BLaER1 (cell line): ENCODE results near the gene UTP11.
"Not testable (repeated sequence)": the region's sequence is repeated elsewhere in the genome, so short reads cannot be mapped to it uniquely, and the experiment has no call there.

Experiments
- H3K27ac ChIP-seq: shearing (Covaris generic); formaldehyde crosslinking; 2 replicates; pipeline ENCODE4 v1.8.1; 2022
- H3K27me3 ChIP-seq: shearing (Covaris generic); formaldehyde crosslinking; 2 replicates; pipeline ENCODE4 v1.8.1; 2022
- H3K36me3 ChIP-seq: shearing (Covaris generic); formaldehyde crosslinking; 2 replicates; pipeline ENCODE4 v1.8.1; 2022
- H3K4me1 ChIP-seq: shearing (Covaris generic); formaldehyde crosslinking; 2 replicates; pipeline ENCODE4 v1.8.1; 2022
- H3K4me2 ChIP-seq: shearing (Covaris generic); formaldehyde crosslinking; 2 replicates; pipeline ENCODE4 v1.8.1; 2022
- H3K4me3 ChIP-seq: shearing (Covaris generic); formaldehyde crosslinking; 2 replicates; pipeline ENCODE4 v1.8.1; 2022
- H3K9ac ChIP-seq: shearing (Covaris generic); formaldehyde crosslinking; 2 replicates; pipeline ENCODE4 v1.8.1; 2022
- H3K9me3 ChIP-seq: shearing (Covaris generic); formaldehyde crosslinking; 2 replicates; pipeline ENCODE4 v1.8.1; 2022
- H4K20me1 ChIP-seq: shearing (Covaris generic); formaldehyde crosslinking; 2 replicates; pipeline ENCODE4 v1.8.1; 2022
- Cebpa-rat ChIP-seq: shearing (Covaris generic); IDR thresholded peaks from 2 replicates; pipeline ENCODE4 v1.8.1; 2022

Gene UTP11

GRCh38 chr1:38027201-38028104 is 14.9 kb downstream of the UTP11 start:
- no peaks in the 10 kb centered on the region for H3K9me3 ChIP-seq
- peaks cover 47% of the 10 kb centered on the region for H3K36me3 ChIP-seq
- H3K4me2 ChIP-seq, result peak overlapping the region; percentile 36
- no peaks in the 10 kb centered on the region for H3K27me3 ChIP-seq
- no peak overlapping the region for H3K4me3 ChIP-seq
- no peak overlapping the region for H3K27ac ChIP-seq
- TF ChIP-seq Cebpa-rat, result no peak
- peaks cover 53% of the 10 kb centered on the region for H3K4me1 ChIP-seq
- peaks cover 11% of the 10 kb centered on the region; the same call in 1 of the 2 replicates for H4K20me1 ChIP-seq
- H3K9ac ChIP-seq, result 0 out of 2 replicates have a peak overlapping the region, but pooled peaks have one; percentile 12

- TF ChIP-seq Cebpa-rat, result no peak
- peak overlapping the region; percentile 87; the same call in 1 of the 2 replicates for H3K4me2 ChIP-seq
- H4K20me1 ChIP-seq, result peaks cover 11% of the 10 kb centered on the region; the same call in 1 of the 2 replicates
- H3K27ac ChIP-seq, result no peak overlapping the region
- H3K36me3 ChIP-seq, result peaks cover 40% of the 10 kb centered on the region
- H3K9me3 ChIP-seq, result no peaks in the 10 kb centered on the region
- no peaks in the 10 kb centered on the region for H3K27me3 ChIP-seq
- peaks cover 54% of the 10 kb centered on the region for H3K4me1 ChIP-seq
- no peak overlapping the region for H3K9ac ChIP-seq
- H3K4me3 ChIP-seq, result no peak overlapping the region
Measured at GRCh38 chr1:38028105-38028591, 15.6 kb downstream of the UTP11 start.

- Histone ChIP-seq H3K27me3 (no peaks in the 10 kb centered on the region), H3K4me2 (peak overlapping the region; percentile 87), H3K36me3 (peaks cover 35% of the 10 kb centered on the region), H3K4me1 (peaks cover 59% of the 10 kb centered on the region), H4K20me1 (peaks cover 11% of the 10 kb centered on the region; the same call in 1 of the 2 replicates), H3K27ac (peak overlapping the region; percentile 72; the same call in 1 of the 2 replicates), H3K4me3 (no peak overlapping the region), H3K9ac (no peak overlapping the region), H3K9me3 (no peaks in the 10 kb centered on the region)
- no peak for TF ChIP-seq Cebpa-rat
Measured at GRCh38 chr1:38028671-38029070, 16.1 kb downstream of the UTP11 start.

- no peaks in the 10 kb centered on the region for H3K9me3 ChIP-seq
- peaks cover 11% of the 10 kb centered on the region; the same call in 1 of the 2 replicates for H4K20me1 ChIP-seq
- peak overlapping the region; percentile 72 for H3K27ac ChIP-seq
Measured at GRCh38 chr1:38029081-38029681, 16.6 kb downstream of the UTP11 start.

GRCh38 chr1:38029685-38030511 is 17.4 kb downstream of the UTP11 start:
- H3K4me3 ChIP-seq, result peak overlapping the region; percentile 5; the same call in 1 of the 2 replicates
- H3K4me1 ChIP-seq, result peaks cover 70% of the 10 kb centered on the region
- H3K36me3 ChIP-seq, result peaks cover 22% of the 10 kb centered on the region
- peak overlapping the region; percentile 65 for H3K9ac ChIP-seq
- H4K20me1 ChIP-seq, result peaks cover 11% of the 10 kb centered on the region; the same call in 1 of the 2 replicates
- peak overlapping the region; percentile 87 for H3K4me2 ChIP-seq
- H3K27ac ChIP-seq, result peak overlapping the region; percentile 72
- TF ChIP-seq Cebpa-rat, result no peak
- H3K9me3 ChIP-seq, result no peaks in the 10 kb centered on the region
- no peaks in the 10 kb centered on the region for H3K27me3 ChIP-seq

More at GRCh38 chr1:38029081-38029681, 16.6 kb downstream of the UTP11 start:
- H3K4me2 ChIP-seq, result peak overlapping the region; percentile 87
- TF ChIP-seq Cebpa-rat, result no peak
- H3K4me3 ChIP-seq, result no peak overlapping the region
- peaks cover 65% of the 10 kb centered on the region for H3K4me1 ChIP-seq
- no peaks in the 10 kb centered on the region for H3K27me3 ChIP-seq
- 0 out of 2 replicates have a peak overlapping the region, but pooled peaks have one; percentile 65 for H3K9ac ChIP-seq
- H3K36me3 ChIP-seq, result peaks cover 30% of the 10 kb centered on the region

- peak overlapping the region; percentile 5; the same call in 1 of the 2 replicates for H3K4me3 ChIP-seq
- peak overlapping the region; percentile 65 for H3K9ac ChIP-seq
- peak overlapping the region; percentile 72 for H3K27ac ChIP-seq
- H4K20me1 ChIP-seq, result 0 out of 2 replicates have a peak, but pooled peaks cover 4% of the 10 kb centered on the region
- no peak for TF ChIP-seq Cebpa-rat
- H3K9me3 ChIP-seq, result no peaks in the 10 kb centered on the region
- H3K27me3 ChIP-seq, result no peaks in the 10 kb centered on the region
- H3K36me3 ChIP-seq, result peaks cover 13% of the 10 kb centered on the region
- H3K4me1 ChIP-seq, result peaks cover 70% of the 10 kb centered on the region
- H3K4me2 ChIP-seq, result peak overlapping the region; percentile 87
Measured at GRCh38 chr1:38030596-38031512, 18.3 kb downstream of the UTP11 start.

GRCh38 chr1:38031513-38031866 is 19.0 kb downstream of the UTP11 start:
- Histone ChIP-seq H3K9ac (no peak overlapping the region), H3K4me3 (no peak overlapping the region), H3K36me3 (peaks cover 7% of the 10 kb centered on the region), H3K4me1 (peaks cover 64% of the 10 kb centered on the region), H3K27ac (no peak overlapping the region), H3K27me3 (no peaks in the 10 kb centered on the region), H3K4me2 (peak overlapping the region; percentile 87; the same call in 1 of the 2 replicates), H4K20me1 (0 out of 2 replicates have a peak, but pooled peaks cover 4% of the 10 kb centered on the region), H3K9me3 (no peaks in the 10 kb centered on the region)
- no peak for TF ChIP-seq Cebpa-rat

- not testable (repeated sequence) for H3K9ac ChIP-seq, H3K36me3 ChIP-seq, H3K9me3 ChIP-seq, H3K4me3 ChIP-seq, H4K20me1 ChIP-seq, H3K27ac ChIP-seq, H3K27me3 ChIP-seq
- Histone ChIP-seq H3K4me1 (peaks cover 51% of the 10 kb centered on the region), H3K4me2 (peak overlapping the region; percentile 55; the same call in 1 of the 2 replicates)
Measured at GRCh38 chr1:38032992-38033391, 20.5 kb downstream of the UTP11 start.
